Activated CD4-positive, alpha-beta T cell treated with anti-CD3 and anti-CD28 coated beads for 36 hours (primary cell): ENCODE measurements around the gene VMAC. TPM values are rescaled to one million over a fixed set of nuclear protein-coding genes. Genes with fewer than 3 reads are reported as not detected.

ENCODE experiments used
- ATAC-seq: fragments of 200-7000 bp; cut with Tn5 transposase; one replicate; pipeline ENCODE4 v1.10.0; 2021; ENCODE audit warnings: mild to moderate bottlenecking, moderate library complexity
- CTCF ChIA-PET: fragments of 350-600 bp; sonication (Branson Sonifier 250); formaldehyde crosslinking; loops from one replicate; lab custom pipeline; 2021; ENCODE audit warnings: antibody characterized with exemption; lab: Charles Lee
- POLR2A ChIA-PET: fragments of 350-600 bp; sonication (Branson Sonifier 250); formaldehyde crosslinking; loops from one replicate; lab custom pipeline; 2021; ENCODE audit warnings: antibody characterized with exemption, inconsistent platforms; lab: Charles Lee
- DNase-seq: peaks from one replicate; pipeline ENCODE4 v3.0.0-alpha.2; 2020
- H3K27ac Mint-ChIP-seq: one replicate; pipeline ENCODE4 v1.8.0; 2021; ENCODE audit warnings: mixed read lengths
- H3K27me3 Mint-ChIP-seq: one replicate; pipeline ENCODE4 v1.8.0; 2021; ENCODE audit warnings: mixed read lengths
- H3K36me3 Mint-ChIP-seq: one replicate; pipeline ENCODE4 v1.8.0; 2021; ENCODE audit warnings: low read depth, mixed read lengths
- H3K4me1 Mint-ChIP-seq: one replicate; pipeline ENCODE4 v1.8.0; 2021; ENCODE audit warnings: mixed read lengths
- H3K4me3 Mint-ChIP-seq: one replicate; pipeline ENCODE4 v1.8.0; 2021; ENCODE audit warnings: mild to moderate bottlenecking, moderate library complexity, mixed read lengths
- H3K9me3 Mint-ChIP-seq: one replicate; pipeline ENCODE4 v1.8.0; 2021; ENCODE audit warnings: low read depth, mixed read lengths
- intact Hi-C, 2 experiments: fragments of 100-400 bp; cut with DNase I in 1 of 2; cut with micrococcal nuclease in 1 of 2; formaldehyde crosslinking; loops; one replicate each; pipeline versions ENCODE4 v1.14.2 to v1.15.1; 2022 to 2024; cut with DNase I, micrococcal nuclease
- total RNA-seq, 2 experiments: library from RNA; stranded (reverse); gene quantifications; one replicate each; pipeline ENCODE4 v1.2.3, GENCODE V29; 2021

Gene VMAC
- total RNA-seq, 2 experiments from 2014 or later = 2.3 to 2.8 TPM

- no peaks in the 10 kb centered on the region for H3K27me3 Mint-ChIP-seq
- DNase-seq (no peak), ATAC-seq (no peak)
- intact Hi-C loops = loop anchor here (5.0 to 10.0 kb wide), 2 partner anchors 43 to 1504 kb away; partner anchors contain the start of genes CHAF1A (in 1 of the 2) and SH3GL1 (in 1 of the 2)
- H3K4me1 Mint-ChIP-seq = peaks cover 16% of the 10 kb centered on the region
- peaks cover 7% of the 10 kb centered on the region for H3K36me3 Mint-ChIP-seq
- no peak overlapping the region for H3K4me3 Mint-ChIP-seq
- H3K9me3 Mint-ChIP-seq = no peaks in the 10 kb centered on the region
- CTCF ChIA-PET = interaction anchor here (1.0 to 1.2 kb wide), 2 partner anchors 18 to 60 kb away, joined by 5 to 6 read pairs; no protein-coding TSS in a partner anchor
- H3K27ac Mint-ChIP-seq = no peak overlapping the region
- POLR2A ChIA-PET = no interaction called here
Measured at GRCh38 chr19:5908773-5909442, 4.2 kb downstream of the VMAC start.

- intact Hi-C loops = no loop called here
- no peak overlapping the region for H3K4me3 Mint-ChIP-seq
- no peaks in the 10 kb centered on the region for H3K9me3 Mint-ChIP-seq
- H3K4me1 Mint-ChIP-seq = peaks cover 16% of the 10 kb centered on the region
- H3K36me3 Mint-ChIP-seq = peaks cover 7% of the 10 kb centered on the region
- H3K27me3 Mint-ChIP-seq = no peaks in the 10 kb centered on the region
- no peak for DNase-seq
- H3K27ac Mint-ChIP-seq = no peak overlapping the region
- ChIA-PET CTCF (no interaction called here), POLR2A (no interaction called here)
- no peak for ATAC-seq
Measured at GRCh38 chr19:5910638-5910907, 5.9 kb downstream of the VMAC start.

- peaks cover 11% of the 10 kb centered on the region for H3K4me1 Mint-ChIP-seq
- peaks cover 7% of the 10 kb centered on the region for H3K36me3 Mint-ChIP-seq
- ChIA-PET POLR2A (no interaction called here), CTCF (no interaction called here)
- no peak for DNase-seq
- intact Hi-C loops = no loop called here
- ATAC-seq = no peak
- H3K9me3 Mint-ChIP-seq = no peaks in the 10 kb centered on the region
- H3K27ac Mint-ChIP-seq = no peak overlapping the region
- H3K27me3 Mint-ChIP-seq = no peaks in the 10 kb centered on the region
- H3K4me3 Mint-ChIP-seq = no peak overlapping the region
Measured at GRCh38 chr19:5911366-5911765, 6.7 kb downstream of the VMAC start.

- ChIA-PET CTCF (no interaction called here), POLR2A (no interaction called here)
- Mint-ChIP-seq H3K27ac (no peak within 1 kb of the TSS), H3K27me3 (no peaks in the 10 kb centered on the region), H3K9me3 (no peaks in the 10 kb centered on the region), H3K4me1 (no peaks in the 10 kb centered on the region), H3K36me3 (peaks cover 14% of the 10 kb centered on the region), H3K4me3 (no peak within 1 kb of the TSS)
- DNase-seq (no peak), ATAC-seq (no peak)
- intact Hi-C loops = no loop called here
Measured at GRCh38 chr19:5913739-5914357, 9.2 kb downstream of the VMAC start, which contains the start of gene CAPS. CAPS (plus strand) TSS chr19:5914254; CDS start chr19:5914407, 153 bp downstream.

GRCh38 chr19:5914358-5914774 is 9.7 kb downstream of the VMAC start:
- Mint-ChIP-seq H3K27ac (no peak overlapping the region), H3K36me3 (peaks cover 14% of the 10 kb centered on the region), H3K4me1 (no peaks in the 10 kb centered on the region), H3K27me3 (no peaks in the 10 kb centered on the region), H3K9me3 (no peaks in the 10 kb centered on the region), H3K4me3 (no peak overlapping the region)
- intact Hi-C loops = no loop called here
- ATAC-seq (no peak), DNase-seq (no peak)
- CTCF ChIA-PET = no interaction called here
- POLR2A ChIA-PET = no interaction called here

- ATAC-seq (no peak), DNase-seq (no peak)
- H3K4me3 Mint-ChIP-seq = no peak overlapping the region
- H3K9me3 Mint-ChIP-seq = no peaks in the 10 kb centered on the region
- no peak overlapping the region for H3K27ac Mint-ChIP-seq
- no peaks in the 10 kb centered on the region for H3K4me1 Mint-ChIP-seq
- CTCF ChIA-PET = no interaction called here
- POLR2A ChIA-PET = no interaction called here
- peaks cover 11% of the 10 kb centered on the region for H3K36me3 Mint-ChIP-seq
- intact Hi-C loops = no loop called here
- H3K27me3 Mint-ChIP-seq = no peaks in the 10 kb centered on the region
Measured at GRCh38 chr19:5914946-5915781, 10.5 kb downstream of the VMAC start.

GRCh38 chr19:5915782-5916165 is 11.1 kb downstream of the VMAC start:
- Mint-ChIP-seq H3K27ac (no peak overlapping the region), H3K9me3 (no peaks in the 10 kb centered on the region), H3K27me3 (no peaks in the 10 kb centered on the region), H3K36me3 (peaks cover 11% of the 10 kb centered on the region), H3K4me3 (no peak overlapping the region), H3K4me1 (no peaks in the 10 kb centered on the region)
- ChIA-PET CTCF (no interaction called here), POLR2A (no interaction called here)
- intact Hi-C loops = no loop called here
- ATAC-seq = no peak
- no peak for DNase-seq

GRCh38 chr19:5916181-5916708 is 11.6 kb downstream of the VMAC start:
- ATAC-seq (no peak), DNase-seq (no peak)
- Mint-ChIP-seq H3K36me3 (peaks cover 11% of the 10 kb centered on the region), H3K27me3 (no peaks in the 10 kb centered on the region), H3K4me3 (no peak overlapping the region), H3K9me3 (no peaks in the 10 kb centered on the region), H3K27ac (no peak overlapping the region), H3K4me1 (no peaks in the 10 kb centered on the region)
- intact Hi-C loops = no loop called here
- POLR2A ChIA-PET = no interaction called here
- CTCF ChIA-PET = no interaction called here

GRCh38 chr19:5917431-5918107 is 12.9 kb downstream of the VMAC start:
- Mint-ChIP-seq H3K36me3 (peaks cover 18% of the 10 kb centered on the region), H3K9me3 (no peaks in the 10 kb centered on the region), H3K27ac (no peak overlapping the region), H3K4me1 (no peaks in the 10 kb centered on the region), H3K27me3 (no peaks in the 10 kb centered on the region), H3K4me3 (no peak overlapping the region)
- POLR2A ChIA-PET = no interaction called here
- intact Hi-C loops = no loop called here
- ATAC-seq = no peak
- CTCF ChIA-PET = no interaction called here
- no peak for DNase-seq

GRCh38 chr19:5918463-5919079 is 13.9 kb downstream of the VMAC start:
- DNase-seq (no peak), ATAC-seq (no peak)
- H3K36me3 Mint-ChIP-seq = peaks cover 24% of the 10 kb centered on the region
- ChIA-PET CTCF (no interaction called here), POLR2A (no interaction called here)
- H3K27me3 Mint-ChIP-seq = no peaks in the 10 kb centered on the region
- H3K27ac Mint-ChIP-seq = no peak overlapping the region
- intact Hi-C loops = no loop called here
- no peak overlapping the region for H3K4me3 Mint-ChIP-seq
- H3K9me3 Mint-ChIP-seq = no peaks in the 10 kb centered on the region
- no peaks in the 10 kb centered on the region for H3K4me1 Mint-ChIP-seq

- CTCF ChIA-PET = no interaction called here
- peaks cover 36% of the 10 kb centered on the region for H3K36me3 Mint-ChIP-seq
Measured at GRCh38 chr19:5921516-5922160, 17.0 kb downstream of the VMAC start.

More at GRCh38 chr19:5921516-5922160, 17.0 kb downstream of the VMAC start:
- Mint-ChIP-seq H3K4me3 (no peak overlapping the region), H3K27ac (peak overlapping the region; percentile 17), H3K27me3 (no peaks in the 10 kb centered on the region), H3K4me1 (no peaks in the 10 kb centered on the region), H3K9me3 (no peaks in the 10 kb centered on the region)
- POLR2A ChIA-PET = no interaction called here
- intact Hi-C loops = no loop called here
- no peak for DNase-seq
- no peak for ATAC-seq
